NCI-H2171 treated with DMSO at 0.1 percent for 48 hours (cell line): Measurements from ENCODE around the gene FAM240B.
A peak's percentile ranks its signal among the peaks of the same experiment; 100 is the strongest.

Experiments used
- DNase-seq: peaks from one replicate; lab custom pipeline; 2025; lab: John Stamatoyannopoulos, UW

The FAM240B gene

GRCh38 chr9:38720083-38720745 is at the start of gene FAM240B:
Gene FAM240B, minus strand, starts transcription at chr9:38720133. Its CDS starts 16,134 bp downstream, at chr9:38703999.
- peak; percentile 96 for DNase-seq

- no peak for DNase-seq
Observed at GRCh38 chr9:38768351-38768761, 48.4 kb upstream of the FAM240B start.

GRCh38 chr9:38765101-38765500 is 45.2 kb upstream of the FAM240B start:
- DNase-seq = no peak

GRCh38 chr9:38761999-38762398 is 42.1 kb upstream of the FAM240B start:
- no peak for DNase-seq

GRCh38 chr9:38761339-38761738 is 41.4 kb upstream of the FAM240B start:
- DNase-seq = no peak

GRCh38 chr9:38756702-38757101 is 36.8 kb upstream of the FAM240B start:
- no peak for DNase-seq

- no peak for DNase-seq
Observed at GRCh38 chr9:38747941-38748340, 28.0 kb upstream of the FAM240B start.

GRCh38 chr9:38747067-38747466 is 27.1 kb upstream of the FAM240B start:
- DNase-seq = no peak

GRCh38 chr9:38746303-38746702 is 26.4 kb upstream of the FAM240B start:
- DNase-seq = no peak

- no peak for DNase-seq
Observed at GRCh38 chr9:38744484-38744883, 24.6 kb upstream of the FAM240B start.

GRCh38 chr9:38737246-38737645 is 17.3 kb upstream of the FAM240B start:
- no peak for DNase-seq

- no peak for DNase-seq
Observed at GRCh38 chr9:38734831-38735230, 14.9 kb upstream of the FAM240B start.

- DNase-seq = no peak
Observed at GRCh38 chr9:38733503-38733902, 13.6 kb upstream of the FAM240B start.

- no peak for DNase-seq
Observed at GRCh38 chr9:38732885-38733284, 13.0 kb upstream of the FAM240B start.

GRCh38 chr9:38727497-38728001 is 7.6 kb upstream of the FAM240B start:
- DNase-seq = peak; percentile 22

- DNase-seq = peak; percentile 50
Observed at GRCh38 chr9:38724754-38725153, 4.8 kb upstream of the FAM240B start.

- no peak for DNase-seq
Observed at GRCh38 chr9:38718148-38718547, 1.8 kb downstream of the FAM240B start.

- no peak for DNase-seq
Observed at GRCh38 chr9:38715684-38716083, 4.2 kb downstream of the FAM240B start.

GRCh38 chr9:38713426-38713825 is 6.5 kb downstream of the FAM240B start:
- DNase-seq = no peak

GRCh38 chr9:38708759-38709158 is 11.2 kb downstream of the FAM240B start:
- no peak for DNase-seq

- no peak for DNase-seq
Observed at GRCh38 chr9:38707885-38708637, 11.9 kb downstream of the FAM240B start.

GRCh38 chr9:38706493-38706892 is 13.4 kb downstream of the FAM240B start:
- DNase-seq = no peak

- no peak for DNase-seq
Observed at GRCh38 chr9:38705917-38706316, 14.0 kb downstream of the FAM240B start.
